COLO829 (cell line): ENCODE data around the gene ASB6.
"Not testable (repeated sequence)": the region's sequence is repeated elsewhere in the genome, so short reads cannot be mapped to it uniquely, and the experiment has no call there.

Experiments
- DNase-seq: peaks from one replicate; pipeline ENCODE4 v3.0.0; 2012; ENCODE audit warnings: low spot score

The ASB6 gene

DNA sequence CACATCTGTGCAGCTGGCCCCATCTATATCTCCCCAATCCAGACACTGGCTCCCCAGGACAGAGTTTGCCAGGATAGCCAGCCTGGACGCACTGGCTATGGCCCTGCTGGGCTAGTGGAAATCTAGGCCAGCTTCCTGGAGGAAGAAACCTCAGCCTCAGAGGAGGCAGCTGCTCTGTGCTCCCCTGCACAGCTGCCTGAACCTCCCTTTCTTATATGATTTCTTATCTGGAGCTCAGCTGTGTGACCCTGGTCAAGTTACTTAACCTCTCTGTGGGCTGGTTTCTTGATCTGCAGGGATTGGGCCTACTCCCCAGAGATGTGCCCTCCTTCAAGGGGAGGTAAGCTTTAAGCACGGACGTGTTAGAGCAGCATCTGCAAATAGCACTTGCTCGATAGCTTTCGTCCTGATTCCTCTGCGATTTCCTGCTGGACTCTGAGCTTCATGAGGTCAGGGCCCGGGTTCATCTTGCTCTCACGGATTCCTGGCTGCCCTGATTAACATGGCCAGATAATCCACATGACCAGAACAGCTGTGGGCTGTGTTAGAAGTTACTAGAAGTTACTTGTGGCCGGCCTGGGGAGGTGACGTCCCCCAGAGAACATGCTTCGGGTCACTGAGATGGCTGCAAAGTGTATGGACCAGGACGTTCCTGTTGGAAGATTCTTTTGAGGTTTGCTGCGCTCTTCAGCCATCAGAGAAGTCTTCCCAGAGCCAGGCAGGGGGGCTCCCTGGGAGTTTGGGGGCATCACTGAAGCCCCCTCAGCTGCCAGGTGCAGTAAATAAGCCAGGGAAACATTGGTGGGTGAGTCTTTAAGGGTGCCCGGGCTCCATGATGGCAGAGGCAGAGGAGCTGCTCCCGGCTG is 35.6 kb downstream of the ASB6 start:
- no peak for DNase-seq

DNA sequence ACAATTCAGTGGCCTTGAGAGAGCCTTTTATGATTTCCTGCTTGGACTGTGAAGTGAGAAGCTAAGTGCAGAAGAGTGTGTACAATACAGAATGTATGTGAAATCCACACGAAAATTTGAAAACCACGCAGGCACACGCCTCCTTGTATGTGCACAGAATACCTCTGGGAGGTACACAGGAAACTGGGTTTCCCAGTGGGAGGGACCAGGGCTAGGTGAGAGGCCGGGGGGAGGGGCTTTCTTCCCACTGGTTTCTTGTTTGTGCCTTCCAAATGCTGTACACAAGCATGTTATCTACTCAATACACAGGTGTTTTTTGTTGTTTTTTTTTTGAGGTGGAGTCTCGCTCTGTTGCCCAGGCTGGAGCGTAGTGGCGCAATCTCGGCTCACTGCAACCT is 37.2 kb downstream of the ASB6 start:
- DNase-seq = no peak

DNA sequence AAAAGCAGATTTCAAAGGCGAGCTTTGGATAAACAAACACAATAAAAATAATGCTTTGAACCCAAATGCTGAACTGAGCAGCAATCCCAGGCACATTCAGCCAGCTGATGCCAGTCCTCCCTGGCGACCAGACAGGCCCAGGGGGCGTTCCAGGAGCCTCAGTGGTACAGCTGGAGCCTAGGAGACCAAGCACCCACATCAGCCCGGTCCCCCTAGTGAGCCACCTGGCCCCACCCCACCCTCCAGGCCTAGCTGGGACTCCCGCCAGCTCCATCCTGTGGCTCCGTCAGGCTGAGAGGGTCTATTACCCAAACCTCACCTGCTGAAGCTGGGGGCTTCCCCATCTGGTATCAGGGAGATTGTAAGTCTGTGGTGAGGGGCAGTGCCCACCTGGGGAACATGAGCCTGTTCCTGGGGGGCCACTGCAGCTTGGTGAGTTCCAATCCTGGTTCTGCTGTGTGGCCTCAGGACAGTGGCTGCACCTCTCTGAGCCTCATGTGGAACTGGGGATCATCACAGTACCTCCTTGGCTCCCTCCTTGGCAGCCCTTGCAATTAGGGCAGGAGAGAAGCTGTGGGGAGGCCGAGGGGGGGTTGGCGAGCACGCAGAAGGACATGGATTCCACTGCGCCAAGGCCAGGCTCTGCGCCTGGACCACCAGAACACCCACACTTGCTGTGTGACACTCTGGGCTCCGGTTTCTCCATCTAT is 37.7 kb downstream of the ASB6 start:
- DNase-seq = no peak

DNA sequence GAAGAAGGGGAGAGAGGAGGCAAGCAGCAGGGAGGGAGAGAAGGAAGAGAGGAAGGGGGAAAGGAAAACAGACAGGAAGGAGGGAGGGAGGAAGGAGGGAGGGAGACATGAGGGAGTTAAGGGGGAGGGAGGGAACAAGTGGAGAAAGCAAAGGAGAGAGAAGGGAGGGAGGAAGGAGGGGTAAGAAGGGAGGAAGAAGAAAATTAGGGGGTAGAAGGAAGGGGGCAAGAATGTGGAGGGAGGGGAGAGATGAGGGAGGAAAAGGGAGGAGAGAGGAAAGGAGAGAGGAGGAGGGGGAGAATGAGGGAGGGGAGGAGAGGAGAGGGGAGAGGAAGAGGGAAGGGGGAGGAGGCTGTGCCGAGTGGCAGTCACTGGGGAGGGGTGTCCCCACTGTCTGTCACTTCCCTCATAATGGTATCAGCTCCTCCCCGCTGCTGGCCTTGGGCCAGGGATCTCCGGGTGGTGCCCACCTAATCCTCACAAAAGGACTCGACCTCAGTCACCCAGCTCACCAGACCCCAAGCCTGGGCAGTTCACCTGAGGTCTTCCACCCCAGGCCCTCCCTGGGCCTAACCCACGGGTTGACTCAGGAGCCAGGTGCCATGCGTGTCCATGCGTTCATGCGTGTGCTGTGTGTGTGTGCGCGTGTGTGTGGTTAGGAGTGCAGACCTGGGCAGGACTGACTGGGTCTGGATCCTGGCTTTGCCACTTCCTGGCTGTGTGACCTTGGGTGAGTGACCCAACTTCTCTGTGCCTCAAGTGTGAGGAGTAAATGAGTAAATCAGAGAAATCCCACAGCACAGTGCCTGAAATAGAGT is 39.1 kb downstream of the ASB6 start:
- DNase-seq = no peak

DNA sequence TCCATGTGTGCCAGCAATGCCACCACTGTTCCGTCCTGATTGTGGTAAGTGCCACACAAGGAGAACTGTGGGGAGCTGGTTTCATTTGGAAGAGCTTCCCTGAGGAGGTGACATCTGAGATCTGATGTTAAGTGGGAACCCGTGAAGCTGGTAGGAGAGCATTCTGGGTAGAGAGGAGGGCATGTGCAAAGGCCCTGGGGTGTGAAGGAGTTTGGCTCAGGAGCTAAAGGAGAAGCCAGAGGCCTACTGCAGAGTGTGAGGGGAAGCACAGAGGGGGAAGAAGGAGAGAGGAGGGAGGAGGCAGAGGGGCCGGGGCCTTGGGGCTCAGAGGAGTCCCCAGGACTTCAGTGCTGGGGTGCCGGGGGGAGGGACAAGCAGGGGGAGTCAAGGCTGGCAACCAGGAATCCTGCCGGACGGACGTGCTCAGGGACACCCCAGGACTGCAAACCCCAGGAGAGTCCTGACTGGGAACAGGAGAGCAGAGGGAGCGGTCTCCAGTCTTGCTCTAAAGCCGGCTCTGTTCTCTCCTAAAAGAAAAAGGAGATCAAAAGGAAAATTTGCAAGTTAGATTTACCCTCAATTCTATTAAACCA is 40.8 kb downstream of the ASB6 start:
- DNase-seq = no peak

DNA sequence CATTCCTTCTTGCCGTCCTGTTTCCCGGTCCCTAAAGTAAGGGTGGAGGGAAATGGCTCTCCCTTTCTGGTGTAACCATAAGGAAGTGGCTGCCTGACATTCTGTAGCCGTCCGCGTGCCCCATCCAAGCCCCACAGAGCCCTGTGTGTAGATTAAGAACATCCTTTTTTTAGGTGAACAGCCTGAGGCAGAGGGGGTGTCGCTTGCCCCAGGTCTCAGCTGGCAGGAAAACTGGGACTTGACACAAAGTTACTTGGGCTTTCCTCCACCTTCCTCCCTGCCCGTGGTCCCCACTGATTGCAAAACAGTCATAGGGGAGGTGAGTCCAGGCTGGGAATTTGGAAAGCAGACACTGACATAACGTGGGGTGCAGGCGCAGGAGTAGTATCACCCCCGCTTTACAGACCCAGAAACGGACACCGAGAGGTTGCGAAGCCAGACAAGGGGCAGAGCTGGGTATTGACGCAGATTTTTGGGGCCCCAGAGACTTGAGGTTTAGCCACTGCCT is 43.8 kb downstream of the ASB6 start:
- DNase-seq = no peak

DNA sequence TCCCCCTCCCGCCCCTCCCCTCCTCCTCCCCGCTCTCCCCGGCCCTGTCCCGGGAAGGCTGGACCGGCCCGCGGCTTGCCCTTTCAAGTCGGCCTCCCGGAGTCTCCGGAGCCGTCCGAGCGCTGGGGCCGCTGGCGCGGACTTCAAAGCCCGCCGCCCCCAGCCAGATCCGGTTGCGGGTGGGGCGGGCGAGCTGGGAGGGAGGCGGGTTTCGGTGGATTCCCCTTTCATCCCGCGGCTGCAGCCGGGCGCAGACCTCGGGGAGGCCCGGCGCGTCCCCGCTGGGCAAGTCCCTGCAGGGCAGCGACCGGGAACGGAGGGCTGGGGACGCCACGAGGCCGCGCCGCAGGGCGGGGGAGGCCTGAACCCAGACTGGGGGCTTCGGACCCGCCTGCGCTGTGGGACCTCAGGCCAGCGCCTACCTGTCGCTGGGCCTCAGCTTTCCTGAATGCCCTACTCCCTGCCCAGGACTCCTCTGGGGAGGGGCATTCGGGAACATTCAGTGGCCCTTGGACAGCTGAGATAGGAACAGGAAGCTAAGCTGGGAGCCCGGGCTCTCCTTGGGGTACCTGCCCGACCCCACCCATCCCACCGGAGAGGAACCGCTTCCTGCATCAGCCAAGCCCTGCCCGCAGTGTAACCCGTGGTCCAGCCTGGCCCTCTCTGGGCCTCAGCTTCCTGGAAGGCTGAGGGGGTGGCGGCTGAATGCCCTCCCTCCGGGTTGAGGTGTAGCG is 44.4 kb downstream of the ASB6 start:
- DNase-seq = no peak

DNA sequence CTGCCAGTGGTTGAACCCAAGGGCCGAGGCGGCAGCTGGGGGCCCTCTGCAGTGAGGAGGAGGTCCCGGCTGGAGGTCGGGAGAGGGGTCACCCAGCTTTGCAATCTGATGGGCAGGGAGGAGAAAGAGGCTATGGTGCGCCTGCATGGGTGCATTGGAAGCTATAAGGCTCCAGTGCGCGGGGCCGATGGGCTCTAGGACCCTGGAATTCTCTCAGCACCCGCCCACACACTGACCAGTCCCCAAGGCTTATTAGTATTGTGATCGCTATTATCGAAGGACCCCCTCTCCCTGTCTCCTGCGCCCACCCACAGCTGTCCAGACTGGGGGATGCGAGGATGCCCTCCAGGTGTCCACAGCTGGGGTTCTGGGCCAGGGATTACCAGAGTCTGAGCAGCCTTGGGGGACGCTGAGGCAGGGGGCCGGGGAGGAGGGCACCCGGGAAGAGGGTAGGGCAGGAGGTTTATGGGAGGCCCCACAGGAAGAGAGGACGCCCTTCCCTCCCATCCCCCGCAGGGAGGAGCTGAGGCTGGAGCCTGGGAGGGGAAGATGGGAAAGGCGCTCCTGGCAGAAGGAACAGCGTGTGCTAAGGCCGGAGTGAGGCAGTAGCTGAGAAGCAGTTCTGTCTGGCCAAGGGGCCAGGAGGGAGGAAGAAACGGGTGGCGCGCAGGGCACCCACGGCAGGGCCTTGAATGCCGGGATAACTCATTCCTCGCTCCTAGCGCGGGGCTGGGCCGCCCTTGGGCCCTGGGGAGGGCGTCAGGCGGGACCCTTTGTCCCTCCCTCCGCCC is 45.2 kb downstream of the ASB6 start:
- no peak for DNase-seq

DNA sequence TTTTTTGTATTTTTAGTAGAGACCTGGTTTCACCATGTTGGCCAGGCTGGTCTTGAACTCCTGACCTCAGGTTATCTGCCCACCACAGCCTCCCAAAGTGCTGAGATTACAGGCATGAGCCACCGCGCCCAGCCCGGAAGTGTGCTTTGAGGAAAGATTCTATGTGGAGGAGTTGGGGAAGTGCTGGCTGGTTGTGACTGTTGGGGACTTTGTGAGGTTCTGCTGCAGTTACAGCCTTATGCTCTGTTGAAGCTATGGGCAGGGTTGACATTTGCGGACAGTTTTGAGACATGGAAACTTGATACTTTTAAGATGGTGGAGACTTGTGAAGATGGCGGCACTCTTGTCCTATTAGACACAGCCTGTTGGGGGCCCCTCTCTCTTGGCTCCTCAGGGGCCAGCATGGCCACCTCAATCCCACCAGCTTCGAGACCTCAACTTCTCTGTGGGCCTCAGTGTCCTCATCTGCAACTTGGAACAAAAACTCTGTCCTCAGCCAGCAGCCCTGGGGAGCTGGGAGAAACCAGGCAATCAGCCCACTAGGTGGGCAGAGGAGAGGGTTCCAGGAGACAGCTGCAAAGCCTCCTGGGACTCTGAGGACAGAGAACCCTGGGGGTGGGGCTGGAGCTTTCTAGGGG is 45.9 kb downstream of the ASB6 start:
- no peak for DNase-seq

DNA sequence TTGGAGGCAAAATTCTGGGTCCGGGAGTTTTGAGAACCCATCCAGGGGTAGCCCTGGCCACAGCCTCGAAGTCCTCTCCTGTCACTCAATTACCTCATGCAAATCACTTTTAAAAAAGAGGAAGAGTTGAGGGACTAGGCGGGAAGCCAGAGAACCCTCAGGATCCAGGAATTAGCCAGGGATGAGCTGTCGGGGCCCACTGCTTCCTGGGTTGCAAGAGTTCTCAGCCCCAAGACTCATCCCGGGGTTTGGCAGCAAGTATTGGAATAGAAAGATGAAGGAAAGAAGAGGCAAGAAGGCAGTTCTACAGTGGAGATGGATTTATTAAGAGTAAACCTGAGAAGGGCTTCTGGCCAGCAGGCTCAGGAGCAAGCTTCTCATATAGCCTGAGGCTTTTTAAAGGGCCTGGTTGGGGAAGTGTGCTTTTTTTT is 46.6 kb downstream of the ASB6 start:
- no peak for DNase-seq

DNA sequence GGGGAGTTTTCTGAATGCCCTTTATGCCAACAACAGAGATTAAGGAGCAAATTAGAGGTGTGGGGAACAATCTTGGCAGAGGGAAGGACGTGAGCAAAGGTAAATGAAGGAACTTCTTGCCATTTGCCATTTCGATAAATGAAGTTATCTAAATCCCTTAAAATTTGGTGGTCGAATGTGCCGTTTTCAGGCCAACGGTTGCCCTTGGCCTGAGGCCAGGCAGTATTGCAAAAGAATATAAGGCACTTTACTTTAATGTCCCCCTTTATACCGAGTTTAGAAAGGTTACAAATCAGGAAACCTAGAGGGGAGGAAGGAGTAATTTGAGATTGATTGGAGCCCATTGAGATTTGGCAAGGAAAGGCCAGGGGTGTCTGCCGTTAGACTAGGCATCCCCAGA is 47.3 kb downstream of the ASB6 start:
- no peak for DNase-seq

DNA sequence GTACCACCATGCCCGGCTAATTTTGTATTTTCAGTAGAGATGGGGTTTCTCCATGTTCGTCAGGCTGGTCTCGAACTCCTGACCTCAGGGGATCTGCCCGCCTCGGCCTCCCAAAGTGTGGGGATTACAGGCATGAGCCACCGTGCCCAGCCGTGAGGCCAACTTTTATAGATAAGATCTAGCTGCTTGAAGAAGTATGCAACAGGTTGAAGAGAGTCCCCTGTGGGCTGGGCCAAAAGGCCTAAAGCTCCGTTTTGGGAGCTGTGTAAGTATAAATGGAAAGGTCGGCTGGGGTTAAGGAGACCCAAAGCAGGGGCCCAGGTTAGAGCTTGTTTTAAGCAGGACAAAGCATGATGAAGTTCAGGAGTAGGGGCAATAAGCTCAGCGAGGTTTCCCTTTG is 49.2 kb downstream of the ASB6 start:
- DNase-seq = not testable (repeated sequence)

DNA sequence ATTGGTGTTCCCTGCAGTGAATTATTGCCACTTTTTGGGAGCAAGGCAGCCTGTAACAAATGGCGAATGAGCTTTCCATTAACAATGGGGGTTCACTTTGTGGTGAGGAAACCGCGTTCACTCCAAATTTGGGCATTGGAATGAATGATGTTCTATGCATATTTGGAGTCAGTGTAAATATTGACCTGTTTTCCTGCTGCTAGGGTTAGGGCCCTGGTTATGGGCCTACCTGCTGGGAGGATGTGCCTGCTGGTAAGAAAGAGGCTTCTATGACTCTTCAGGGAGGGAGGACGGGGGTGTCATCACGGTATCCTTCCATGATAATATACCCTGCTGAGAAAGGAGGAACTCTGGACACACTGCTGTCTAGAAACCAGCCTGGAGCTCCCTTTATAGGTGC is 50.0 kb downstream of the ASB6 start:
- DNase-seq = no peak

DNA sequence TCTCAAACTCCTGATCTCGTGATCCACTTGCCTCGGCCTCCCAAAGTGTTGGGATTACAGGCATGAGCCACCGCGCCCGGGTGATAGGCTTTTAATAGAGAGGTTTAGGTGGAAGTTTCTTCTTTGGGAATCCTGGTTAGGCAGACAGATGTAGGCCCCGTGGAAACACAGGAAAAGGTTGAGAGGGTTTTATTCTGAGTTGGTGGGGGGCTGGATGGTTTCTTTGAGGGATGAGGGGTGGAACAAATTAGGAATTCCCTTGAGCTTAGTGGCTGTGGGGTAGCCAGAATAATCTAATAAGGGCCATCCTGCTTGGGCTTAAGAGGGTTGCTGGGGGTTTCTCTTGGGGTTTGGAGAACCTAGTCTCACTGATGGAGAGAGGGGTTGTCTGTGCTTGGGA is 51.5 kb downstream of the ASB6 start:
- DNase-seq = no peak

DNA sequence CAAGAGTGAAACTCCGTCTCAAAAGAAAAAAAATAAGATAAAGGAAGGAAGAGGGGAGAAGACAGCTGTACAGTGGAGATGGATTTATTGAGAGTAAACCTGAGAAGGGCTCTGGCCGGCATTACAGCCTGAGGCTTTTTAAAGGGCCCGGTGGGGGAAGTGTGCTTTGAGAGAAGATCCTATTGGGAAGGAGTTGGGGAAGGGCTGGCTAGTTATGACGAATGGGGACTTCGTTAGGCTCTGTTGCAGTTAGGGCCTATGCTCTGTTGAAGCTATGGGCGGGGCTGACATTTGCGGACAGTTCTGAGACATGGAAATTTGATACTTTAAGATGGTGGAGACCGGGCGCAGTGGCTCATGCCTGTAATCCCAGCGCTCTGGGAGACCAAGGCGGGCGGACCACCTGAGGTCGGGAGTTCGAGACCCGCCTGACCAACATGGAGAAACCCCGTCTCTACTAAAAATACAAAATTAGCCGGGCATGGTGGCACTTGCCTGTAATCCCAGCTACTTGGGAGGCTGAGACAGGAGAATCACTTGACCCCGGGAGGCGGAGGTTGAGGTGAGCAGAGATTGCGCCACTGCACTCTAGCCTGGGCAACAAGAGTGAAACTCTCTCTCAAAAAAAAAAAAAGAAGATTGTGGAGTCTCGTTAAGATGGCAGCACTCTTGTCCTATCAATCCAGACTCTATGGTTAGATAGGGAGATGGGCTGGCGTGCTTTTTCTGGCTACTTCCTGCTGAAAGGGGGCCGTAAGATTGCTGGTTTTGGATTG is 54.3 kb downstream of the ASB6 start:
- DNase-seq = no peak

DNA sequence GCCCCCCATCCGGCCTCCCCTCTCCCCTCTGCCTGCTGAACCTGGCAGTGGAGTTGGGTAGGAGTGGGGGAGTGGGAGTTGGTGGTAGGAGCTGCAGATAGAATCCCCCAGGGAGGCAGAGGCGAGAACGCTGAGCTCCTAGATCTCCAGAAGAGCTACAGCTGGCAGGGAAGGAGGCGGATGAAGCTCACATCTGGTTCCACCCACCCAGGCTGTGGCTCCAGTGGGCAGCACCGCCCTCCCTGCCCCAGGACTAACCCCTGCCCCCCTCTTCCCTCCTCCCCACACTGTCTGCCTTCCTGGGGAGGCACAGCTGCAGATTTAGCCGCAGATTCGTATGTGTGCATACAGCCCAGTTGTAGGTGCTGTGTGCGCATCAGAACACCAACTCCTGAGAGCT is 55.3 kb downstream of the ASB6 start:
- DNase-seq = no peak

DNA sequence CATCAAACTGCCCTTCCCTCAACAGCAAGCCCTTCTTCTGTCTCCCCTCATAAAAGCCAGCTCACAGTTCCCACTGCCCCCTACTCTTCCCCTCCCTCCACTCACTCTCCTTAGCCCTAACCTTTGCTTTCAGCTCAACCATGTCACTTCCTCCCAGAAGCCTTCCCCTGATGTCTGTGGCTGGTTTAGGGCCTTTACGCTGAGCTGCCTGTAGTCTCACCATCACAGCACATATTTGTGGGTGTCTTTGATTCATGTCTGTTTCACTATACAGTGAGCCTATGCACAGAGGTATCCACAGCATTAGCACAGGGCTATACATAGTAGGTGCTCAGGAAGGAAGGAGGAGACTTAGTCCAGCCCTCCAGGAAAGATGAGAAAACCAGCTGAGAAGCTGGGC is 55.7 kb downstream of the ASB6 start:
- DNase-seq = no peak

DNA sequence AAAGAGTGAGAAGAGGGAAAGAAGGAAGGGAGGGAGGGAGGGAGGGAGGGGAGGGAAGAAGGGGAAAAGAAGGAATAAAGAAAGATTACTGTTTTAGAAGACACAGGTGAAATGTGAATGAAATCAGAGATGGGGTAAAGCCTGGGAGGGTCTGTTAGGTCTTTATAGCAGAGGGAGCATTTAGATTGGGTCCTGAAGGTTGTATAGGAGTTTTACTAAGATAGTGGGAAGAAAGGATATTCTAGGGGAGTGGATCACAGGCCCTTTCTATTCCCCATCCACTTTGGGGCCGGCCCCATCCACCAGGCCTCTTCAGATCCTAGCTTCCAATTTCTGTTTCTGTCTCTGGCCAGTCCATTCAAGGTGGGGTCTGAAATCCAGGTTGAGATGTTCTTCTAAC is 56.6 kb downstream of the ASB6 start:
- DNase-seq = no peak
